Stimulated activated CD4-positive, alpha-beta T cell treated with anti-CD3 and anti-CD28 coated beads, TNF-alpha, amount 100 ng/mL, for 1 hour (primary cell): Measurements from ENCODE around the gene PLSCR1.
"Not testable (repeated sequence)": the region's sequence is repeated elsewhere in the genome, so short reads cannot be mapped to it uniquely, and the experiment has no call there.

Experiments
- DNase-seq, 3 donors: peaks; one replicate each; pipeline ENCODE4 v3.0.0-alpha.2; 2020; ENCODE audit warnings: low read depth in 3 of 3, low spot score in 1 of 3

The PLSCR1 gene

GRCh38 chr3:146519810-146520209, 24.6 kb downstream of the PLSCR1 start:
- no peak for DNase-seq

DNA sequence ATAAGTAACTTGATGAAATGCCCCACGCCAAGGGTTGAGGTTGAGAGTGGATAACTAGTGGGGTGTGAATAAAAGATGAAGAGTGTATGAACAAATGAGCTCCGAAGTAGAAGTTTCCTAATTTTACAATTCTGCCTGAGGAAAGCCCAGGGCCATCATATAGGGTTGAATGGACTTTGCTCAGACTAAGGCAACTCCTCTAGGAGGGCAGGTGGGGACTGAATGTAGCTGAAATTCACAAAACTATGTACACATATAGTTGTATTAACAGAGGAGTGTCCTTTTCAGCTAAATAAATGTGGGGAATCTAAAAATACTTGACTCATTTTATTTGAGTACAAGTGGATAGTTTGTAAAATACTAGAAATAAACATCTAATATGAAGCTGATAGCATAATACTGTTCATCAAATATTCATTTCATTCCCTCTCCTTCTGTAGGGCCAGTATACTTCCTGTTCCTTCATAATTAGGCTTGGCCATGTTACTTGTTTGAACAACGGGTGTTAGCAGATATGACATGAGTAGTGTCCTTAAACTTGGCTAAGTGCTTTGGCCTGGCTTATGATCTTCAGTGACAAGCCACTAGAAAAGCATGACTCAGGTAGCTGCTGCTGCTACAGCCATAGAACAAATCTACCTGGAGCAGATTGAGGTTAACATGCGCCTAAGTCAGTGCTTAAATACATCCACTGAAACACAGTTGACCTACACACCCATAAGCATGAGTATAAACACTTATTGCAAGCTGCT, 26.5 kb downstream of the PLSCR1 start:
- no peak for DNase-seq

DNA sequence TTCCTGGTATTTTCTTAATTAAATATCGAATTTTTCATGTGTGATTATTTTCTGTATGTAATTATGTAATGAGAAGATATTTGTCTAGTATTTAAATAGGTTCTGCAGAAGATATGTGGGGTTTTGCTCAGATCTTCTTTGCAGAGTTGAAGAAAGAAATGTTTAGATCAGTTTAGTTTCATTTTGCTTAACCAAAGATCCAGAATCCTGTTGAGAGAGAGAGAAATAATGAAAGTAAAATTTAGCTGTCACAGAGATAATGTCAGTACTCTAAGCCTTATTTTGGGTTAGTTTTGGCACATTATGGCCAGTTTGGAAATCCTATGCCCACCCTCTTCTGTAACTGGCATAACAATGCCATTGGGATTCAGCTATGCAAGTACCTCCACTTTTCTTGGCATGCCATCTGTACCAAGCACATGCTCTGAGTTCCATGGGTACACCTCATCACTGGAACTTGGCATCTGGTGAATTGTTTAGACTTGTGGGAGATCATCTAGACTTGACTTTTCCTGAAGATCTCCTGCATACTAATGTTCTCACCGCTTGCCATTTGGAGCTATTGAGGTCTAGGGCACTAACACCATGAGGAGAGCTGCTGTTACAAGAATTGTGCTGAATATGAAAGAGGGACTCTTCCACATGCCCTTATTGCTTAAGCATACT, 30.9 kb downstream of the PLSCR1 start:
- no peak for DNase-seq

DNA sequence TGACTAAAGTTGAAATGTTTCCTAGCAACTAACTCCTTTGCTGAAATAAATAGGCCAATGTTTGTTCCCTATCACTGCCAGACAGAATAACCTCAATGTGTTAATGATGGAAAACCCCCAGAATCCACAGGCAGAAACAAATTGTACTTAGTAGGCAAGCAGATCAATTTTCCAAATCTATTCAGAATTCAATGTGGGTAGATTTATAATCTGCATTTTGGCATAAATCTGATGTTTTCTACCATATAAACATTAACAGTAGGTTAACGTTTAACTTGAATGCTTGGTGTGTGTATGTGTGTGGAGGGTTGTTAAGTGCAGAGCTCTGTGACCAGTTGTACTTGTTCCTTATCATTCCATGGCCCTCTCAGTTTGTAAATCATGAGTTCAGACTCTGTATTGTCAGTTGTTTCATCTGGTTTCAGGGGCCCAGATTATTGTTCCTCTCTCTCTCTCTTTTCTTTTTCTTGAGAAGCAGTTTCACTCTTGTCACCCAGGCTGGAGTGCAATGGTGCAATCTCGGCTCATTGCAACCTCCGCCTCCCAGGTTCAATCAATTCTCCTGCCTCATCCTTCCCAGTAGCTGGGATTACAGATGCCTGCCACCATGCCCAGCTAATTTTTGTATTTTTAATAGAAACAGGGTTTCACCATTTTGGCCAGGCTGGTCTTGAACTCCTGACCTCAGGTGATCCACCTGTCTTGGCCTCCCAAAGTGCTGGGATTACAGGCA, 32.8 kb downstream of the PLSCR1 start:
- DNase-seq, result no peak

- no peak for DNase-seq
Measured at GRCh38 chr3:146507331-146508120, 36.9 kb downstream of the PLSCR1 start.

GRCh38 chr3:146505516-146505915, 38.9 kb downstream of the PLSCR1 start:
- DNase-seq, result no peak

DNA sequence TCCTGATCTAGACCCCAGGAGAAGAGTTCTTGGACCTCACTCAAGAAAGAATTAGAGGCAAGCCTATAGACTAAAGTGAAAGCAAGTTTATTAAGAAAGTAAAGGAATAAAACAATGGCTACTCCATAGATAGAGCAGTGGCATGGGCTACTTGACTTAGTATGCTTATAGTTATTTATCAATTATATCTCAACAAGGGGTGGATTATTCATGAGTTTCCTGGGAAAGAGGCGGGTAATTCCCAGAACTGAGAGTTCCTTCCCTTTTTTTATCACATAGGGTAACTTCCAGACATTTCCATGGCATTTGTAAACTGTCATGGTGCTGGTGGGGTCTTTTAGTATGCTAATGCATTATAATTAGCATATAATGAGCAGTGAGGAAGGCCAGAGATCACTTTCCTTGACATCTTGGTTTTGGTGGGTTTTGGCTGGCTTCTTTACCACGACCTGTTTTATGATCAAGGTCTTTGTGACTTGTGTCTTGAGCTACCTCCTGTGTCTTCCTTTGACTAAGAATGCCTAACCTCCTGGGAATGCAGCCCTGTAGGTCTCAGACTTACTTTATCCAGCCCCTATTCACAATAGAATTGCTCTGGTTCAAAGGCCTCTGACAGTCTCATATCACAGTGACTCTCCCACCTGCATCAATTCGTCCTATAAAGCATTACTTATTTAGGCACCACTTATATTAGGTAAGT, 39.8 kb downstream of the PLSCR1 start:
- DNase-seq, result no peak

DNA sequence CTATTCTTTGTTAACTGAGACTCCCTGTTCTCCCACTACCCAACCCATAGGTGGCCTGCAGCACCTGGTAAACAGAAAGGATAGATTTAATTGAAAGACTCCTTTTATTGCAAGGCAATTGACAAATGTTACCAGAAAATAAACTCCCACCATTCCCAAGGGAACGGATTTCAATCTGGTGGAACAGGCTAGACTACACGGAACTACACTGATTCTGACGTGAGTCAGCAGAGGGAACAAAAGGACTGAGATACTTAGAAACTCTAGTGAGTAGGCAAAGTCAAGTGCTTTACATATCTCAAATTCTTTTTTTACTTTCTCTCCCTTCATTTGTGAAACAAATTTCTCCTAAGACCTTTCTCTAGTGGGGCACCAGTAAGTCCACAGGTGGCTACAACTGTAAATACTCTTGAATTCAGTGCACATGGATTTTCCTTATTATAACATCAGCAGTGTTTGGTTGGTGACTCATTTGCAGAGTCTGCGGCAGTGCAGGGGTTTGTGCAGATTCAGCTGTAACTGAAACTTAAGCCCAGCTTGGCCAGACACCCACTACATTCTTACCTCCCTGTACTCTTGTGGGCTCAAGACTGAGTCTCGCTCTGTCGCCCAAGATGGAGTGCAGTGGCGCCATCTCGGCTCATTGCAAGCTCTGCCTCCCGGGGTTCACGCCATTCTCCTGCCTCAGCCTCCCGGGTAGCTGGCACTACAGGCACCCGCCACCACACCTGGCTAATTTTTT, 40.8 kb downstream of the PLSCR1 start:
- DNase-seq, result no peak

- no peak for DNase-seq
Measured at GRCh38 chr3:146502887-146503460, 41.4 kb downstream of the PLSCR1 start.

DNA sequence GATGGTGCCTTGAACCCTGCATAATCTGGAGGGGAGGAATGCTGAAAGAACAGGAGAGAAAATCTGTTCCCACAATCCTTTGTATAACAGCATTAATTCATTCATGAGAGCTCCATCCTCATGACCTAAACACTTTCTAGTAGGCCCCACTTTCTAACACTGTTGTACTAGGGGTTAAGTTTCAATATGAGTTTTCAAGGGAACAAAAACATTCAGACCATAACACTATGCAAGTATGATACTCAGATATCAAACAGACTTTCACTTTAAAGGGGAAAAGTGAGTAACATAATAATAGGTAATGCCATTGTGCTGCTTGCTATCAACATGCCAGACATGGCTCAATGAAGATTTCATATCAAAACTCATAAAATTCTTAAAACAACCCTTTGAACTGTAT, 42.7 kb downstream of the PLSCR1 start:
- no peak for DNase-seq

GRCh38 chr3:146499701-146500100, 44.7 kb downstream of the PLSCR1 start:
- DNase-seq, result no peak

- no peak for DNase-seq
Measured at GRCh38 chr3:146498002-146498736, 46.2 kb downstream of the PLSCR1 start.

DNA sequence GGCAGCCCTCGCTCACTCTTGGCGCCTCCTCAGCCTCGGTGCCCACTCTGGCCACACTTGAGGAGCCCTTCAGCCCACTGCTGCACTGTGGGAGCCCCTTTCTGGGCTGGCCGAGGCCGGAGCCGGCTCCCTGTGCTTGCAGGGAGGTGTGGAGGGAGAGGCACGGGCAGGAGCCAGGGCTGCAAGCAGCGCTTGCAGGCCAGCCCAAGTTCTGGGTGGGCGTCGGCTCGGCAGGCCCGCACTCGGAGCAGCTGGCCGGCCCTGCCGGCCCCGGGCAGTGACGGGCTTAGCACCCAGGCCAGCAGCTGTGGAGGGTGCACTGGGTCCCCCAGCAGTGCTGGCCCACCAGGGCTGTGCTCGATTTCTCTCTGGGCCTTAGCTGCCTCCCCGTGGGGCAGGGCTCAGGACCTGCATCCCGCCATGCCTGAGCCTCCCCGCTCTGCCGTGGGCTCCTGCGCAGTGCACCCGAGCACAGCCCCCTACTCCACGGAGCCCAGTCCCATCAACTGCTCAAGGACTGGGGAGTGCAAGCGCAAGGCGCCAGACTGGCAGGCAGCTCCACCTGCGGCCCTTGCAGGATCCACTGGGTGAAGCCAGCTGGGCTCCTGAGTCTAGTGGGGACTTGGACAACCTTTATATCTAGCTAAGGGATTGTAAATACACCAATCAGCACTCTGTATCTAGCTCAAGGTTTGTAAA, 47.1 kb downstream of the PLSCR1 start:
- DNase-seq, result not testable (repeated sequence)

DNA sequence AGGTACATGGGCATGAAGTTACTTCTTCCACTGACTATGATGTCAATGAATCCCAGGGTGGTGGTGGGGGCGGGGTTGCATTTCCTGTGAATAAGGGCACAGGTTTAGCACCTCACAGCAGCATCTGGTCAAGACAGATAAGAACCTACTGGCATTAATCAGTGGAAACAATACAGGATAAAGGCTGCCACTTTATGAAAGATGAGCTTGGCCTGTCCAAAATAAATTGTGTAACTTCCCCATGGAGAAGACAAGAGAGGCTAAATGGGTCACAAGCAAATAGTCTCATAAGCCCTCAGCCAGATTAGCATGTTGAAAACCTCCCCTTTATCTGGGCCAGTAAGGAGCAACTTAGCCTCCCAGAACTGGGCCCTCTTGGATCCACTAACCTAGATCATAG, 47.7 kb downstream of the PLSCR1 start:
- no peak for DNase-seq

DNA sequence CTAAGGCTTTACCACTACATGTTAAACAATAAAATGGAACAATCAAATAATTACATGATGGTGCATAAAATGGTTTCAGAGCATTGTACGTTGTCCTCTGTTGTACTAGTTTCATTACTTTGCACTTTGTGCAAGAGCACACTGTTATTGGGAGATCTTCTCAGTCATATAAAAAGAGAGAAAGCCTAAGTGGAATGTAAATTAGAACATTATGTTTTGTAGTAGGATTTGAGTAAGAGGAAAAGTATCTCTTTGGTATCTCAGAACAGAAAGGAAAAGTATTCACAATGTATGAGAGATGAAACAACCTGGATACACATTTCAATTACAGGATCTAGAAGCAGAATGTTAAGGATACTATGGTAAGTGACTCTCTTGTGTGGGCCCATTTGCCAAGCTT, 48.2 kb downstream of the PLSCR1 start:
- DNase-seq, result no peak

- no peak for DNase-seq
Measured at GRCh38 chr3:146493761-146494160, 50.6 kb downstream of the PLSCR1 start.

GRCh38 chr3:146493221-146493620, 51.2 kb downstream of the PLSCR1 start:
- DNase-seq, result no peak

GRCh38 chr3:146491303-146491702, 53.1 kb downstream of the PLSCR1 start:
- DNase-seq, result no peak
